Islet precursor cell (in vitro differentiated cells): ENCODE data around the gene PHTF2.

Experiments
- DNase-seq: peaks from one replicate; pipeline ENCODE4 v3.0.0-alpha.2; 2018

The PHTF2 gene

GRCh38 chr7:77796109-77796508, 2.5 kb upstream of the PHTF2 start:
- DNase-seq: no peak

DNA sequence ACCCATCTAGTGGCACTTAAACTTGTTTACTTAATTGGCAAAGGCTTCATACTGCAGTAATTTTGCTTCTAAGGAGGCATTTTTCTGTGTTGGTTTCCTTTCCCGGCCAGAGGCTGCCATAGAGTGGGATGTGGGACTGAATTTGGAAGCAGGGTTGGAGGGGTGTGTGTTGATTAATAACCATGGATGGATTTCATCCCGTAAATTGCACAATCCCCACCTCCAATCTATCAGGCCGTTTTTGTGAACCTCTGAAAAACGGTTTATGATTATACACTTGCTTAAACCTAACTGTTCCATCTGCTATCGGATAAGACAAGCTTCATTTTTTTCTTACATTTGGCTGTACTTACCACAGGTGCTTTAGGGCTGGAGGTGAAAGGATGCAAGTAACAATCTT, 1.6 kb upstream of the PHTF2 start:
- no peak for DNase-seq

- no peak for DNase-seq
Measured at GRCh38 chr7:77797734-77798393, 709 bp upstream of the PHTF2 start.

GRCh38 chr7:77799078-77799964, 748 bp downstream of the PHTF2 start:
- peak; percentile 79 for DNase-seq

DNA sequence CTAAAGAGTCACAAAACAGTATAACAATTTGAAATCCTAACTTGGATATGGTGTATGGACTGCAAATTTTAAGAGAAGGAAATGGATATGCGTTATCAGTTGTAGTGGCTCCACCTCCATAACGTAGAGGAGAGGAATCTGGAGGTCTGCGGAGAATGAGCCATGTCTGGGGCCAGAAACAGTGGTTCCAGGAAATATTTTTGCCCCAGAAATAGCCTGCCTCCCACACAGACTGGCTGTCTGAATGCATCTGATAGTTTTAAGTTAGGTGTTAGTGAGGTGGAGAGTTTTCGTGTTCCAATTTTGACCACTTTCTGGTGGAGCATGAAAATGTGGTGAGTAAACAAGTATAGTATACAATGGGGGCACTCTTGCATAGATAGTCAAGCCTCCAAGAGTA, 1.6 kb downstream of the PHTF2 start:
- no peak for DNase-seq

DNA sequence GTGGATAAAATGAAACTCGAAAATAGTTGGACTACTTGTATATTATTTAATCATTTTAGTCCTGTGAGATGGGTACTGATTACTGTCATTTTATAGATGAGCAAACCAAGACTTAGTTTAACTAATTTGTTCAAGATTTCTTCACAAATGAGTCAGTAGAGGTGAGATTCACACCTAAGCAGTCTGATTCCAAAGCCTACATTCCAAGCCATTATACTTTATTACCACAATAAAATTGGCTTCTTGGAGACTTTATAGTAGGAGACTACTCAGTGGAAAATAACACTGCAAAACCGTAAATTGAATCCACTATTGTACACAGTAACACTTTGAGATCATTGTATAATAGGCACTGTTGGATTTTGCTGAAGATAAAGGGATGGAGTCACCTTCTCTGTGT, 2.2 kb downstream of the PHTF2 start:
- no peak for DNase-seq

GRCh38 chr7:77802557-77803405, 4.2 kb downstream of the PHTF2 start:
- no peak for DNase-seq

DNA sequence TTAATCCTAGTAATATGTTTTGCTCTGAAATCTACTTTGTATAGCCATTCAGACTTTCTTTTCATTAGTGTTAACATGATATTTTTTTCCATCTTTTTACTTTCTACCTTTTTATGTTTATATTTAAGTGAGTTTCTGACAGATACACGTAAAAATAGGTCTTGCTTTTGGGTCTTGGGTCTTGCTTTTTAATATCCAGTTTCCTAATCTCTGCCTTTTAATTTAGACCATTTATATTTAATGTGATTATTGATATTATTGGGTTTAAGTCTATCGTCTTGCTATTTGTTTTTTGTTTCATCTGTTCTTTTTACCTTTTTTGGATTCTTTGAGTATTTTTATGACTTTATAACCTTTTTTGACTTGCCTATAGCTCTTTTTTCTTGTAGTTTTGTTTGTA, 7.9 kb downstream of the PHTF2 start:
- no peak for DNase-seq

DNA sequence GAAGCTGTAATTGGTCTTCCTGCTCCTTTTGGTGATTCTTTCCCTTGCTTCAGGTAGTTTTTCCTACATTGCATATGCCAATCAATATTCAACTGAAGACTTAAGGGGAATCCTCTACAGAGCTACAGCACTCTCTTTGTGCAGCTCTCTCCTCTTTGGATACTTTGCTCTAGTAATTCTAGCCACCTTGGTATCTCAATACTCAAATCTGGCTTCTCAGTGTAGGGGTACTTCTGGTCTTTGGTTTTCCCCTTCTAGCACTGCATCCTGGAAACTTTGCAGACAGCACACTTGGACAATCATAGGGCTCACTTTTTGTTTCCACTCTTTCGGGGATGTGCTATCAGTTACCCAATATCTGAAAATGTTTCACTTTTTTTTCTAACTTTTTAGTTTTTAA, 9.9 kb downstream of the PHTF2 start:
- DNase-seq: no peak

- no peak for DNase-seq
Measured at GRCh38 chr7:77811516-77812289, 13.1 kb downstream of the PHTF2 start.

DNA sequence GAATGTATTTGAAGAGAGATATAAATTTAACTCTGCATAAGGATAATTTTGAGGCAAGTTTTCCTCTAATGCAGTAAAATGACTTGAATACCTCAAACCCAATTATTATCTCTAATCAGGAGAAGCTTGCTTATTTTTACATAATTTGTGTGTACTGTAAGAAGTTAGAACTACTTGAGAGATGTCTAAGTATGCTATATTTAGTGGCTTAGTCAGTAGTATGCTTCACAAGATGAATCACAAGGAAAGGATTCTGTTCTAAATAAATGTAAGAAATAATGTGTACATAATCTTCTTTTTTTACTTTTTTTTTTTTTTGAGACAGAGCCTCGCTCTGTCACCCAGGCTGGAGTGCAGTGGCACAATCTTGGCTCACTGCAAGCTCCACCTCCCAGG, 13.7 kb downstream of the PHTF2 start:
- DNase-seq: no peak

- no peak for DNase-seq
Measured at GRCh38 chr7:77813180-77813579, 14.6 kb downstream of the PHTF2 start.

- DNase-seq: no peak
Measured at GRCh38 chr7:77819021-77819420, 20.4 kb downstream of the PHTF2 start.

DNA sequence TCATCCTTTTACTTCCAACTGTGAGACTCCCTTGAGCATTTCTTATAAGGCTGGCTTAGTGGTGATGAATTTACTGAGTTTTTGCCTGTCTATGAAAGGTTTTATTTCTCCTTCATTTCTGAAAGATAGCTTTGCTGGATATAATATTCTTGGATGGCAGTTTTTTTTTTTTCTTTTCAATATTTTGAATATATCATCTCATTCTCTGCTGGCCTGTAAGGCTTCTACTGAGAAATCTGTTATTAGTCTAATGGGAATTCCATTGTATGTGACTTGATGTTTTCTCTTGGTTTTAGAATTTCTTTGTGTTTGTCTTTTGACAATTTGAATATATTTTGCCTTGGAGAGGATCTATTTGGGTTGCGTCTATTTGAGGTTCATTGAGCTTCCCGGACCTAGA, 22.4 kb downstream of the PHTF2 start:
- DNase-seq: no peak

- DNase-seq: no peak
Measured at GRCh38 chr7:77822269-77822668, 23.7 kb downstream of the PHTF2 start.

DNA sequence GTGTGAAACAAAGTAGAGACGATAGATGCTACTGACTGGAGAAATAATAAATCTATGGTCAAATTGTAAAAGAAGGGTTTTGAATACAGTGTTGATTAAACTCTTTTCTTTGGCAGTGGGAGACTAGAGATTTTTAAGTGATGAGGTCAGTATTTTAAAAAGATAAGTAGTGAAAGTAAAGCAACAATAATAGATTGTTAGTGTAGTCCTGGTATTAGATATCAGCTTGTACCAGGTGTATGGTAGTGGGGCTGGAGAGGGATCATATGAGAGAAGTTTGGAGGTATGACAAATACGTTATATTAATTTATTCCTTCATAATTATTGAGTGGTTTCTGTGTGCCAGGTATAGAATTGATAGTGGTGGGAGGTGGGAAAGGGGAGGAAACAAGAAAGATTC, 25.2 kb downstream of the PHTF2 start:
- DNase-seq: no peak

DNA sequence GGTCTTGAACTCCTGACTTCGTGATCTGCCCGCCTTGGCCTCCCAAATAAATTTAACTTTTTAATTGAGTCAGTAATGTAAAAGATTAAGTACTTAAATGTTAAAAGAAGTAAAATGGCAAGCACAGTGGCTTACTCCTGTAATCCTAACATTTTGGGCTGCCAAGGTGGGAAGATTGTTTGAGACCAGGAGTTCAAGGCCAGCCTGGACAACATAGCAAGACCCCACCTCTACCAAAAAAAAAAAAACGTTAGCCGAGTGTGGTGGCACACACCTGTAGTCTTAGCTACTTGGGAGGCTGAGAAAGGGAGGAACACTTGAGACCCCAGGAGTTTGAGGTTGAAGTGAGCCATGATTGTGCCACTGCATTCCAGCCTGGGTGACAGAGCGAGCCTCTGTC, 26.1 kb downstream of the PHTF2 start:
- DNase-seq: no peak

DNA sequence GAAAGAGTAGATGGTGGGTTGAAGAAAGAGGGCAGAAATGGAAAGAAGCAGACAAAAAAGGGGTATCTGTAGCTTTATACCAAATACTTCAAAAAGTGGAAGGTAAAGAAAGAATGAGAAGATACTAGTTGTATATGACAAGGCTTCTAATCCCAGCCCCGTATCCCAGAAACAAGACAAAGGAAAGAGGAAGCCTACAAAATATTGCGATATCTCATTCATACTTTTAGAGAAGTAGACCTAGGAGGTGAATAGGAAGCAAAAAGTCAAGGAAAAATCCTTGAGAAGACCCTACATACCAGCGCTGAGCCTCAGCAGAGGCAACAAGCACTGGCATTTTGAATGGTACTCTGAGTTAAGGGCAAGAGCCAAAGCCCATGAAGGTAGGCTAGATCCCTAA, 26.6 kb downstream of the PHTF2 start:
- no peak for DNase-seq

DNA sequence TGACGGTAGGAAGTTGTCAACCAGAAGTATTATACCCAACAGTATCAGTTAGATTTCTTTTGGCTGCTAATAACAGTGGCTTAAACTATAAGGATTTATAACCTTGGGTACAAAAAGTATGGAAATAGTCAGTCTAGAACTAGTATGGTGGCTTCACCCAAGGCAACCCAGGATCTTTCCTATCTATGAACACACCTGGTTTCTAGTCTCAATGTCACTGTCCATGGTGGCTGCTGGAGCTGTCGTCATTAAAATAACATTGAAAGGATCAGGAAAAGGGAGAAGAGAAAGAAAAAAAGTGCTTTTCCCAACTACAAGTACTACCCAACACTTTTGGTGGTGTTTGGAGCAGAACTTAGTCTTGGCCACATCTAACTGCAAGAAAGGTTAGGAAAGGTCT, 27.7 kb downstream of the PHTF2 start:
- DNase-seq: no peak

GRCh38 chr7:77827999-77828398, 29.4 kb downstream of the PHTF2 start:
- DNase-seq: no peak

DNA sequence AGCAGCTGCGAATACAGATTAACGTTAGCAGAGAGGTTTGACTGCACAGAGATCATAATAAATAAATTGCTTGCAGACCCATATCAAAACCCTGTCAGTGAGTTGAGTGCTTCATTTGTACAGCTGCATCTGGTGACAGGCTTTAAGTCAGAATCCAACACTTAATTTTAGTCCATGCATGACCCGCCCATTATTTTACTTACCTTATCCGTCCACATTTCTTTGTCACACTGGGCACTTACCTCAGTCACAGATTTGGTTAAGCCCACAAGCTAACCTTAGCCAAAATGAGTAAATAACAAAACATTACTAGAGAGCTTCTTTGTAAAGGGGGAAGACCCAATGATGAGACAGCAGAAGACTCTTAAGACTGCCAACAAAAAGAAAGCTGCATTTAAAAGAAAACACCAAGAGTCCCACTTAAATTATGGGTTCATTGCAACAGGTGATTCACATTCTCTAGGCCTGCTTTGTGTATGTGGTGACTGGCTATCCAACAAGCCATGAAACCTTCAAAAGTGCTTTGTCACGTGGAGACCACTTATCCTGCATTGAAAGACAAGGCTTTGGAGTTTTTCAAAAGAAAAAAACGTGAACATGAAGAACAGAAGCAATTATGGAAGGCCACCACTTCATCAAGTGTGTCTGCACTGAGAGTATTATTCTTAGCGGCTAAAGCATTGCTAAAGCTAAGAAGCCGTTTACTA, 32.2 kb downstream of the PHTF2 start:
- DNase-seq: no peak

DNA sequence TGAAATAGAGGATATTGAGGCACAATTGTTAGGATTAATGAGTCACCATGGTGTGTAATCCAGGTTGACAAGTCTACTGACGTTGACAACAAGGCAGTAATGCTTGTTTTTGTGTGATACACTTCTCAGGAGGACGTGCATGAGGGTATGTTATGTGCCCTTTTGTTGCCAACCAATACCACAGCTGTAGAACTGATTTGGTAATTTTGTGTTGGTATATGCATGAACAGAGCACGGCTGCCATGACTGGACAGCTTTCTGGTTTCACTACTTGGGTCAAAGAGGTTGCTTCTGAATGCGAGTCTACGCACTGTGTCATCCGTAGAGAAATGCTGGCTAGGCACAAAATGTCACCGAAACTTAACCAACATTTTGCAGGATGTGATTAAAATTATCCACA, 32.9 kb downstream of the PHTF2 start:
- no peak for DNase-seq
